ENCODE data around the gene SCG5.
A peak's percentile ranks its signal among the peaks of the same experiment; 100 is the strongest.

The SCG5 gene

DNA sequence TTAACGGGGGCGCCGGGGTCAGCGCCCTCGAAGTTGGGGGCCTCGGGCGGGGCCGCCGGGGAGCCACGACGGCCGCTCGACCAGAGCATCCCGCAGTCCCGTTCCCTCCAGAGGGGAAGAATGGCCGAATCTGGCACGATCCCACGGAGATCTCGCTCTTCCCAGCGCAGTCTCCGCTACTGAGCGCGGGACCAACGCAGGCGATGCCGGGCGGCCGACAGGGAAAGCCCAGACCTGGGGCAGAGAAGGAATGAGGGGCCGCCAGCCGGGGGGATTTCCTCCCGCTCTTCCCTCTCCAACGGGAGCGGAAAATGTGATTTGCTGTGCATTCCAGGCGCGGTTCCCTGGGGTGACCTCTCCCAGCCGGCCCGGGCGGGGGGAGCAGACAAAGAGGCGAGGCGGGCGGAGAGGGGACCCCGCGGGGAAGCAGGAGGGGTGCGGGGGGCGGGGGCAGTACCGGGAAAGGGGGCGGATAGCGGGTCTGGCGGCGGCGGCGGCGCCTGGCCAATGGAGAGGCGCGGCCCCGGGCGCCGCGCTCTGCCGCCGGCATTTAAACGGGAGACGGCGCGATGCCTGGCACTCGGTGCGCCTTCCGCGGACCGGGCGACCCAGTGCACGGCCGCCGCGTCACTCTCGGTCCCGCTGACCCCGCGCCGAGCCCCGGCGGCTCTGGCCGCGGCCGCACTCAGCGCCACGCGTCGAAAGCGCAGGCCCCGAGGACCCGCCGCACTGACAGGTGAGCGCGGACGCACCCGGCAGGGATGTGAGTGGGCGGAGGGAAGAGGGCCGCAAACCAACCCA is 76.1 kb downstream of the SCG5 start, which contains the start of gene GREM1:
Gene GREM1 (plus strand): TSS at position 579 of the 801 bp plus-strand sequence. CDS start 12,687 bp downstream, outside the sequence.
- DNase-seq (ENCODE audit: low read depth), result no peak
- H3K4me3 ChIP-seq (ENCODE audit: low read length), result peak within 1 kb of the TSS; percentile 62
- TF ChIP-seq, protein P1, sequence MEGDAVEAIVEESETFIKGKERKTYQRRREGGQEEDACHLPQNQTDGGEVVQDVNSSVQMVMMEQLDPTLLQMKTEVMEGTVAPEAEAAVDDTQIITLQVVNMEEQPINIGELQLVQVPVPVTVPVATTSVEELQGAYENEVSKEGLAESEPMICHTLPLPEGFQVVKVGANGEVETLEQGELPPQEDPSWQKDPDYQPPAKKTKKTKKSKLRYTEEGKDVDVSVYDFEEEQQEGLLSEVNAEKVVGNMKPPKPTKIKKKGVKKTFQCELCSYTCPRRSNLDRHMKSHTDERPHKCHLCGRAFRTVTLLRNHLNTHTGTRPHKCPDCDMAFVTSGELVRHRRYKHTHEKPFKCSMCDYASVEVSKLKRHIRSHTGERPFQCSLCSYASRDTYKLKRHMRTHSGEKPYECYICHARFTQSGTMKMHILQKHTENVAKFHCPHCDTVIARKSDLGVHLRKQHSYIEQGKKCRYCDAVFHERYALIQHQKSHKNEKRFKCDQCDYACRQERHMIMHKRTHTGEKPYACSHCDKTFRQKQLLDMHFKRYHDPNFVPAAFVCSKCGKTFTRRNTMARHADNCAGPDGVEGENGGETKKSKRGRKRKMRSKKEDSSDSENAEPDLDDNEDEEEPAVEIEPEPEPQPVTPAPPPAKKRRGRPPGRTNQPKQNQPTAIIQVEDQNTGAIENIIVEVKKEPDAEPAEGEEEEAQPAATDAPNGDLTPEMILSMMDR (conservative IDR thresholded peaks at IDR 0.05; ENCODE audit: low read depth, low read length), result no peak

DNA sequence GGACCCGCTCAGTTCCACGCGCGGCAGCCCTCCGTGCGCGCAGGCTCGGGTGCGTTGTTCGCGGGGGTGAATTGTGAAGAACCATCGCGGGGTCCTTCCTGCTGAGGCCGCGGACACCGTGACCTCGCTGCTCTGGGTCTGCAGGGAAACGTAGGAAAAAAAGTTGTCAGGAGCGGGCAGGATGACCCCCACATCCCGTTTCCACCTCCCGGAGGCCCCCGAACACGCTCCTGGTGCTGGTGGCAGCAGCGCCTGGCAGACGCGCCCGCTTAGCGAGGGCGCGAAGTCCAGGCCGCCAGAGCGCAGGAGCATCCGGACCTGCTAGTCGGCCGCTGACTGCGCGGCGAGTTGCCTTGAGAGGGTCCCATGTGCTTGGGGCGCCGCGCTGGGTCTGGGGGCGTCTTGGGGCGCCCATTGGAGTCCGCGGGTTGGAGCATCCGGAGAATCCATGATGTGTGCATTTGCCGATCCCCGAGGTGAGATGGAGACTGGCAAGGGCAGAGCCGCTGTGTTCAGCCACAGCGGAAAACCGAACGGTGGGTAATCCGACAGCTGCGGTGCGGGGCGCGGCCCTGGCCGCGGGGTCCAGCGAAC is 76.8 kb downstream of the SCG5 start:
- H3K4me3 ChIP-seq (ENCODE audit: low read length), result peak overlapping the region; percentile 62
- TF ChIP-seq, protein P1 (conservative IDR thresholded peaks at IDR 0.05; ENCODE audit: low read depth, low read length), result no peak
- no peak for DNase-seq (ENCODE audit: low read depth)

DNA sequence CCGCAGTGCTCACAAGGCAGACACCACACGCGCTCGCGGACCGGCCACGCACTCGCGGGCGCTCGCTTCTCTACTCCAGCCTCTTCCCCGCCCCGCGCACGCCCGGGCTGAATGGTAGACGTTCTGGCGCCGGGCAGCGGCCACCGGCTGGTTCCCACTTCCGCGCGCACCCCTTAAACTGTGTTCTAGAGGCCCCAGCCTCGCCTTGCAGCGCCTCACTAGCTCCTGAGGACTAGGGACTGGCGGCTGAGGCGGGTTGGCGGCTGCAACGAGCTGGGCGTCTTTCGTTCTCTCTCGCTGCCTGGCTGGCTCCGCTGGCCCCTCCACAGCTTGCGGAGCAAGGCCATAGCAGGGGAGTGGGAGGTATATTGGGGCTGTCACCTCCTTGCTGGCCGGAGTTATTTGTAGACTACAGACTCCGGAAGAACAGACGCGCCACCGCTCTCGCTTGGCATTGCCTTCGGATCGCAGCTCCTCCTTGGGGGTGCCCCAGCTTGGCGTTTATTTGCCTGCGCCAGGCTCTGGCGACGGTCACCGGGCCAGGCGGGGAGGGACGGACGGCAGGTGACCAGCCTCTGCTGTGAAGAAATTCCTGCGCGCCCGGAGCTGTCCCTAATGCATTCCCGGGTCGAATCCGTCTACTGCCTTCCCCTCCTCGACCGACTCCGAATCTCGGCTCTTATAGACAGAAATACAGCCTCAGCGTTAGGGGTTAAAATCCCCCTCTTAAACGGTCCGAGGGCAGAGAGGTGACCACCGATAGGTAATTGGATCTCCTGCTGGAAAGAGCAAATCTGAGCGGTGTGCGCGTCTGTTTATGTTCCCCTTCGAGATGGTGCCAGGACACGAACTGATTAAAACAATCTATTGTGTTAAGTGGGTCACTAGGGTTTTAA is 77.6 kb downstream of the SCG5 start:
- TF ChIP-seq, protein P1 (conservative IDR thresholded peaks at IDR 0.05; ENCODE audit: low read depth, low read length), result no peak
- peak overlapping the region; percentile 62 for H3K4me3 ChIP-seq (ENCODE audit: low read length)
- DNase-seq (ENCODE audit: low read depth), result no peak

DNA sequence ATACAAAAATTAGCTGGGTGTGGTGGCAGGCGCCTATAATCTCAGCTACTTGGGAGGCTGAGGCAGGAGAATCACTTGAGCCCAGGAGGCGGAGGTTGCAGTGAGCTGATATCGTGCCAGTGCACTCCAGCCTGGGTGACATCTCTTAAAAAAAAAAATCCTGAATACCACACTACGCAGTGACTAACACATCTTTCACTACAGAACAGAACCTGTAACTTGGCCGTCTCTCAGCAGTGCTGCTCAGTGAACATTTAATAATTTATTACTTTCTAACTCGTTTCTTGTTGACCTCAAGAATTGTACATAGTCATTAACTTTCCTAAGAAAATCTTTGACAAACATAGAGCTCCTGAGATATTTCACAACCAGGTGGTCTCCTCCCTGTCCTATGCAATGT is 80.1 kb downstream of the SCG5 start:
- TF ChIP-seq, protein P1 (conservative IDR thresholded peaks at IDR 0.05; ENCODE audit: low read depth, low read length), result no peak
- no peak for DNase-seq (ENCODE audit: low read depth)
- no peak overlapping the region for H3K4me3 ChIP-seq (ENCODE audit: low read length)

DNA sequence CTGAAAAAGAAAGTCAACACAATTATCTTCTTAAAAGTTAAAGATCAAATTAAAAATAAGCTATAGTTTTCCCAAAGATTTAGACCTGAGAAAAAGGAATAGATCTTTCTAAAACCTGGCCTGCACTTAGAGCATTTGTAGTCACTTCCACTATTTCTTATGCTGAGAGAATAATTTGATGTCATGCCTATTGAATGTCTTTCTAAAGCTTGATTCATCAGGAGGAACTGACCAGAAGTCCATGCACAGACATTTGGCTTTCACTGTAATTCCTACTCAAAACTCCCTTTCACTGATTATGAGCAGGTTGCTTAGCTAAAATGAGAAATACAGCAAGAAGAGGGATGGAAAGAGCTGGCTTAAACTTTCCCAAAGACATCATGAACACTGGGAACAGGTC is 80.6 kb downstream of the SCG5 start:
- H3K4me3 ChIP-seq (ENCODE audit: low read length), result no peak overlapping the region
- no peak for DNase-seq (ENCODE audit: low read depth)
- TF ChIP-seq, protein P1 (conservative IDR thresholded peaks at IDR 0.05; ENCODE audit: low read depth, low read length), result no peak

DNA sequence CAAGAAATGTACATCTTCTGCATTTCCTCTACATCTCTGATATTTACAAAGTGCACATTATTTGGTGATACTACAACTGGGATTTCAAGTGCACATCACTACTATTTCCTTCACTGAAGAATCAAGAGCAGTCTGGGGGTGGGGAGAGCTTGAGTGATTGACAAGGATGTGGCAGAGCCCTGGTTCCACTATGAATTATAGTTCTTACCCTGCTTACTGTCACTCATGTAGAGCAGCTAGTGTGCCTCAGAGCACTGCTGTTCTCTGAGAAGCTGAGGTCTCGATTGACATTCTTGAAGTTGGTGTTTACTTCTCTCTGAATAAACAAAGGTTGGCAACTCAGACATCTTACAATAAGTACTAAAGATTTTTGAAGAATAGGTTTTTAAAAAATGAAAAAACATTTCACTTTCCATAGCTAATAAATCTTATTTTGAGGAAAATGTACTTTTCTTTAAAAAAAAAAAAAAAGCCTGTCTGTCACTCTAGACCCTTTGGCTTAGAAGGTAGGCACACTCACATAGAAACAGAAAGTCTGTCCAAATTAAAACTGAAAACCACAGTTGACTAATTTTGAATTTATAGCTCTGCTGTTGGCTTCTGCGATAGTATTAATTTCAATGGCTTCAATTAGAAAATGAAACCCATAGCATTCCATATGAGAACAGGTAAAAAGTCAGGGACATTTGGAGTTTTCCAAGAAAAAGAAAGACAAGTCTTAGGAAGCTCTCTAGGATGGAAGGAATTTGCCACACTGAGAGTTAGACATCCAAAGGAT is 81.8 kb downstream of the SCG5 start:
- TF ChIP-seq, protein P1 (conservative IDR thresholded peaks at IDR 0.05; ENCODE audit: low read depth, low read length), result no peak
- DNase-seq (ENCODE audit: low read depth), result no peak

More for the DNA sequence above, 81.8 kb downstream of the SCG5 start:
- no peak overlapping the region for H3K4me3 ChIP-seq (ENCODE audit: low read length)

Measured in retinal pigment epithelial cell (primary cell).